Measurements from ENCODE around the gene THBS4.

DNA sequence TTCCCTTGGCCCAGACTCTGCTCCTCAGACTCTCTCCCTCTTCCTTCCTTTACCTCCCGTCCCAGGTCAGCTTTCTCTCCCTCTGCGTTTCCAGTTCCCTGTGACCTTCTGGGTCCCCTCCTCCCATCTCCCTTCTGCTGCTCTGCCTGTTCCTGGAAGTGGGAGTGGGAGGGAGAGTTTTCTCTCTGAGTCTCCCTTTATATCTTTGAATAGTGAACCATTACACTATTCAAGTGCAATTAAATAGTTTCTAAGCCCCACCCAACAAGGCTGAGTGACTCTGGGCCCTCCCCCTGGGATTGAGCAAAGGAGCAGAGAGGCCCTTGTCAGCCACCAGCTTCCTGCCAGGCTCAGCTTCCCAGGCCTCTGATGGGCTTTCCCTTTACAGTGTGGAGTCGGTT is 34.8 kb downstream of the THBS4 start:
- TF ChIP-seq, protein P1, sequence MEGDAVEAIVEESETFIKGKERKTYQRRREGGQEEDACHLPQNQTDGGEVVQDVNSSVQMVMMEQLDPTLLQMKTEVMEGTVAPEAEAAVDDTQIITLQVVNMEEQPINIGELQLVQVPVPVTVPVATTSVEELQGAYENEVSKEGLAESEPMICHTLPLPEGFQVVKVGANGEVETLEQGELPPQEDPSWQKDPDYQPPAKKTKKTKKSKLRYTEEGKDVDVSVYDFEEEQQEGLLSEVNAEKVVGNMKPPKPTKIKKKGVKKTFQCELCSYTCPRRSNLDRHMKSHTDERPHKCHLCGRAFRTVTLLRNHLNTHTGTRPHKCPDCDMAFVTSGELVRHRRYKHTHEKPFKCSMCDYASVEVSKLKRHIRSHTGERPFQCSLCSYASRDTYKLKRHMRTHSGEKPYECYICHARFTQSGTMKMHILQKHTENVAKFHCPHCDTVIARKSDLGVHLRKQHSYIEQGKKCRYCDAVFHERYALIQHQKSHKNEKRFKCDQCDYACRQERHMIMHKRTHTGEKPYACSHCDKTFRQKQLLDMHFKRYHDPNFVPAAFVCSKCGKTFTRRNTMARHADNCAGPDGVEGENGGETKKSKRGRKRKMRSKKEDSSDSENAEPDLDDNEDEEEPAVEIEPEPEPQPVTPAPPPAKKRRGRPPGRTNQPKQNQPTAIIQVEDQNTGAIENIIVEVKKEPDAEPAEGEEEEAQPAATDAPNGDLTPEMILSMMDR (conservative IDR thresholded peaks at IDR 0.05 in 1 of 2, IDR thresholded peaks at IDR 0.05 in 1 of 2; ENCODE audit: extremely low read depth in 1 of 2, insufficient read depth in 1 of 2, low read depth in 1 of 2, low read length in 2 of 2) = no peak
- no peak for TF ChIP-seq EZH2 (IDR thresholded peaks at IDR 0.05; ENCODE audit: borderline replicate concordance, low read length)

Measured in mammary epithelial cell (primary cell).